Thoracic aorta (tissue), 2 donors: ENCODE data around the gene CLEC17A. TPM values are rescaled to one million over a fixed set of nuclear protein-coding genes. Genes with fewer than 3 reads are reported as not detected.
A peak's percentile ranks its signal among the peaks of the same experiment; 100 is the strongest.

Experiments
- ATAC-seq: fragments of 150-250 bp; one replicate; pipeline ENCODE4 v1.8.0; 2017; ENCODE audit warnings: low read depth; ENCODE audit not compliant: insufficient number of reproducible peaks, low FRiP score
- DNase-seq: peaks from one replicate; pipeline ENCODE4 v3.0.0-alpha.2; 2020; ENCODE audit warnings: low spot score
- H3K27ac ChIP-seq, 2 donors: fragments of 200-600 bp; sonication (generic); 1 replicate in 1 of 2; 2 replicates in 1 of 2; pipeline ENCODE4 v1.5.1; 2016; ENCODE audit warnings: mild to moderate bottlenecking in 2 of 2, moderate library complexity in 2 of 2
- H3K27me3 ChIP-seq: fragments of 200-600 bp; sonication (generic); replicated peaks from 2 replicates; pipeline ENCODE4 v1.6.0; 2016; ENCODE audit warnings: mild to moderate bottlenecking; ENCODE audit not compliant: insufficient read depth
- H3K36me3 ChIP-seq: fragments of 200-600 bp; sonication (generic); one replicate; pipeline ENCODE4 v1.5.1; 2016
- H3K4me1 ChIP-seq, 2 donors: fragments of 200-600 bp; sonication (generic); 1 replicate in 1 of 2; 2 replicates in 1 of 2; pipeline versions ENCODE4 v1.5.1 to v1.6.0; 2016; ENCODE audit warnings: low read depth in 2 of 2, mild to moderate bottlenecking in 1 of 2; ENCODE audit not compliant: control insufficient read depth in 1 of 2
- H3K4me3 ChIP-seq: fragments of 200-600 bp; sonication (generic); 2 replicates; pipeline ENCODE4 v1.5.1; 2016; ENCODE audit warnings: mild to moderate bottlenecking
- H3K9me3 ChIP-seq: fragments of 200-600 bp; sonication (generic); 2 replicates; pipeline ENCODE4 v1.5.1; 2016
- CTCF ChIP-seq: fragments of 200-600 bp; sonication (generic); IDR thresholded peaks from one replicate; pipeline ENCODE4 v1.5.1; 2019; ENCODE audit warnings: antibody characterized with exemption
- total RNA-seq, 2 donors: library from RNA; depleted of rRNA; stranded (reverse); fragments of >200 nt; gene quantifications; one replicate each; pipeline versions ENCODE4 v1.1.0 to v1.2.3, GENCODE V29; 2016

CLEC17A gene
- total RNA-seq, 2 donors from 2014 or later, result not detected

- Histone ChIP-seq H3K36me3 (peaks cover 7% of the 10 kb centered on the region), H3K27me3 (no peaks in the 10 kb centered on the region), H3K9me3 (no peaks in the 10 kb centered on the region), H3K4me1 (peaks cover 5 to 10% of the 10 kb centered on the region in 2 donors), H3K27ac (no peak overlapping the region), H3K4me3 (no peak overlapping the region)
- no peak for ATAC-seq
- no peak for DNase-seq
- no peak for TF ChIP-seq CTCF
Observed at GRCh38 chr19:14553042-14553938, 29.6 kb upstream of the CLEC17A start.

- H3K27ac ChIP-seq, result no peak overlapping the region
- TF ChIP-seq CTCF, result no peak
- peaks cover 3% of the 10 kb centered on the region for H3K36me3 ChIP-seq
- peaks cover 5 to 10% of the 10 kb centered on the region in 2 donors for H3K4me1 ChIP-seq
- H3K9me3 ChIP-seq, result no peaks in the 10 kb centered on the region
- H3K4me3 ChIP-seq, result no peak overlapping the region
- DNase-seq (no peak), ATAC-seq (no peak)
- no peaks in the 10 kb centered on the region for H3K27me3 ChIP-seq
Observed at GRCh38 chr19:14553939-14554243, 29.0 kb upstream of the CLEC17A start.

- TF ChIP-seq CTCF, result no peak
- DNase-seq (no peak), ATAC-seq (no peak)
- no peak overlapping the region for H3K27ac ChIP-seq
- peaks cover under 1% of the 10 kb centered on the region for H3K36me3 ChIP-seq
- peaks cover 5 to 10% of the 10 kb centered on the region in 2 donors for H3K4me1 ChIP-seq
- H3K4me3 ChIP-seq, result no peak overlapping the region
- no peaks in the 10 kb centered on the region for H3K9me3 ChIP-seq
- no peaks in the 10 kb centered on the region for H3K27me3 ChIP-seq
Observed at GRCh38 chr19:14554382-14554812, 28.5 kb upstream of the CLEC17A start.

GRCh38 chr19:14555918-14556661 lies 26.8 kb upstream of the CLEC17A start:
- H3K4me3 ChIP-seq, result peak overlapping the region; percentile 50
- no peak for ATAC-seq

More at GRCh38 chr19:14555918-14556661, 26.8 kb upstream of the CLEC17A start:
- no peak for TF ChIP-seq CTCF
- Histone ChIP-seq H3K27me3 (no peaks in the 10 kb centered on the region), H3K9me3 (no peaks in the 10 kb centered on the region), H3K27ac (no peak overlapping the region), H3K36me3 (no peaks in the 10 kb centered on the region), H3K4me1 (peaks cover 14 to 24% of the 10 kb centered on the region in 2 donors)
- no peak for DNase-seq
